SU-DHL-6 (cell line): ENCODE measurements around the gene FLOT2.

Source experiments
- CTCF ChIP-seq: fragments of 200-600 bp; sonication (generic); IDR thresholded peaks from one replicate; pipeline ENCODE4 v1.5.1; 2017; ENCODE audit warnings: antibody characterized with exemption, mild to moderate bottlenecking, low read length, moderate library complexity; ENCODE audit not compliant: insufficient read depth, poor library complexity, severe bottlenecking
- EZH2phosphoT487 ChIP-seq: fragments of 200-600 bp; sonication (generic), shearing (Covaris generic); conservative IDR thresholded peaks from 2 replicates; pipeline ENCODE4 v1.6.1; 2018; ENCODE audit warnings: mild to moderate bottlenecking, antibody characterized with exemption, low read length, moderate library complexity, mixed read lengths

- TF ChIP-seq CTCF (no peak), EZH2phosphoT487 (no peak)
Observed at GRCh38 chr17:28878158-28878910, 19.2 kb downstream of the FLOT2 start.
